HG03139 (cell line): ENCODE results near the gene ADGRE3.
"Not testable (repeated sequence)": the region's sequence is repeated elsewhere in the genome, so short reads cannot be mapped to it uniquely, and the experiment has no call there.

Experiments
- ATAC-seq: cut with Tn5 transposase; IDR thresholded peaks from one replicate; pipeline ENCODE4 v1.9.1; 2021; ENCODE audit not compliant: unreplicated experiment

ADGRE3 gene

DNA sequence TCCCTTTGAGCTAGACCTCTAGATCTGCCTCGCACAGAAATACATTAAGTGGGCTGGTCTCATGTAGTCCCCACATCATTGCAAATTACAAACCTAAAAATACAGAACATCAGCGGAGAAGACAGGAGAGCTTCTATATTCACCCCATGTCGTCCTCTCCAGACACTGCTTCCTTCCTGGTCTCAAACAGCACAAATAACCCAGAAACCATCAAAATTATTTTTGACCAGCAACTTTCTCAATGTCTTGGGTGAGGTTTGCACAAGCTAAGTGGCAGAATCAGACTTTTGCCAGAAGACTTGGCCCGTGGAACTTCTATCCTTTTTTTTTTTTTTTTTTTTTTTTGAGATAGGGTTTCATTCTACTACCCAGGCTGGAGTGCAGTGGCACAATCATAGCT, 63.6 kb downstream of the ADGRE3 start:
- no peak for ATAC-seq

DNA sequence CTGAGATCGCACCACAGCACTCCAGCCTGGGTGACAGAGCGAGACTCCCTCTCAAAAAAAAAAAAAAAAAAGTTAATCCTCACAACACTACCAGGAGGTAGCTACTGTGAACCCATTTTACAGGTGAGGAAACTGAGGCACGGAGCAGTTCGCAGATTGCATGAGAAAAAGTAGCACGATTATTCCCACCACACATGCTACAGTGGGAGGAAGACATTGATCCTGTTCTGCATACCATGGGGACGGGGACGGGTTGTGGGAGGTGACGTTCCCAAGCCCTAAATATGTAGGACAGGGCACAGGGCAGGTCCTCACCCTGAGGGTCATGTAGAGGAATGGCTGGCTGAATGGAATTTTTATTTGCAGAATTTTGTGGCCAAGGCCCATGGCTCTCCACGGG, 68.0 kb downstream of the ADGRE3 start:
- no peak for ATAC-seq

- no peak for ATAC-seq
These were observed 70.7 kb downstream of the ADGRE3 start for GRCh38 chr19:14603990-14604387.

- ATAC-seq, result no peak
These were observed 75.0 kb downstream of the ADGRE3 start for GRCh38 chr19:14599548-14600147.

GRCh38 chr19:14595558-14595957, 79.1 kb downstream of the ADGRE3 start:
- no peak for ATAC-seq

DNA sequence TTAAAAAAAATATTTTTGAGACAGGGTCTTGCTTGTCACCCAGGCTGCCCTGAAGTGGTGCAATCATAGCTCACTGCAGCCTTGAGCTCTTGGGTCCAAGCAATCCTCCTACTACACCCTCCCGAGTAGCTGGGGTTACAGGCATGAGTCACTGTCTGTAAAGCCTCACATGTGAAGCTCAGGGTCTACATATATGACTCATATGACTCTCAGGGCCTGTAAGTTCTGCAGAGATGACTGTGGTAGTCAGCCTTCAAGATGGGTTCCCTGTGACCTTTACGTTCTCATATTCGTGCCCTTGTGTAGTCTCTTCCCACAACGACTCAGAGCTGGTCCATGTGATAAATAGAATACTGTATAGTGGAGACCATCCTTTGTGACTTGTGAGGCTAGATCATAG, 85.2 kb downstream of the ADGRE3 start:
- not testable (repeated sequence) for ATAC-seq

GRCh38 chr19:14585187-14585586, 89.5 kb downstream of the ADGRE3 start:
- peak; percentile 43 for ATAC-seq

DNA sequence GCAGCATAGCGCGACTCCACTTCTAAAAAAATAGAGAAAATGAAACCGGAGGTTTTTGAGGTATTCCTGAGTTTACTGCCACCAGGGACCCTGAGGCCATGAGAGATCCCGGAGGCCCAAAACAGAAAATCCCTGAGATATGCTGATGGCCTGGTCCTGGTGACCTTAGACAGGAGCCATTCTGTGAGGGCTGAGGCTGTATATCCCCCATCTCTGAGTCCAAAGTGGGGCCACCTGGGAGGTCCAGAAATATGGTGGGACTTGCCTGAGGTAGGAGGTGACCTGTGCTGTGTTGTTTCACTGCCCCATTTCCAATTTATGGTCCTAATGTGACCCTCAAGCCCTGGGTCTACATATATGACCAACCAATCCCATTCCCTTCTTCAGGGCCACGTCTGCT, 90.3 kb downstream of the ADGRE3 start:
- not testable (repeated sequence) for ATAC-seq

GRCh38 chr19:14582894-14583340, 91.7 kb downstream of the ADGRE3 start, which contains the start of gene CLEC17A:
Gene CLEC17A, plus strand, starts transcription at chr19:14583084. Its CDS starts 77 bp downstream, at chr19:14583161.
- no peak for ATAC-seq

DNA sequence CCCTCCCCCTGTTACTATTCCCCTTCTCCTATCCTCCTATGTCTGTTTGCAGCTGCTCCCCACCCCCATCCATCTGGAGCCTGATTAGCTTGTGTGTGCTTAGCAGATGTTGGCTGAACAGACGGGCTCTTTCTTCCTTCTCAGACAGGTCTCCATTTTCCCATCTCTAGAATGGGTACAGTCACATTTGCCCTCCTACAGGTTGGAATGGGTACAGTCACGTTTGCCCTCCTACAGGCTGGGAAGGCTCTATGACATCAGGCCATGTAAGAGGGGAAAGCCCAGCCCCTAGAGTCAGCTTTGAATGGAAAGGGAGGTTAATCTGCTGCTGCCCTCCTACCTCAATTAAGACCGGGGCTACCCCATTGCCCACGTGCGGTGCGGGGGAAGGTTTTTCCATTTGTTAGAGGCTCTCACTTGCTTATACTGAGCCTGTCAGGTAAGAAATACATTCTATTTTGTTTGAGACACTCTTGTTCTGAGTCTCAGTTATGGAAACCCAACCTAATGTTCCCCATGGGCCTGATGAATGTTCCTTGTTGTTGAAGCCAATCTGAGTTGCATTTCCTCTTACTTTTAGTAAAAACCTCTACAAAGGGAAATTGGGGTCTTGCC, 93.9 kb downstream of the ADGRE3 start:
- ATAC-seq, result no peak

GRCh38 chr19:14577885-14578427, 96.7 kb downstream of the ADGRE3 start:
- no peak for ATAC-seq

GRCh38 chr19:14577264-14577663, 97.4 kb downstream of the ADGRE3 start:
- no peak for ATAC-seq

DNA sequence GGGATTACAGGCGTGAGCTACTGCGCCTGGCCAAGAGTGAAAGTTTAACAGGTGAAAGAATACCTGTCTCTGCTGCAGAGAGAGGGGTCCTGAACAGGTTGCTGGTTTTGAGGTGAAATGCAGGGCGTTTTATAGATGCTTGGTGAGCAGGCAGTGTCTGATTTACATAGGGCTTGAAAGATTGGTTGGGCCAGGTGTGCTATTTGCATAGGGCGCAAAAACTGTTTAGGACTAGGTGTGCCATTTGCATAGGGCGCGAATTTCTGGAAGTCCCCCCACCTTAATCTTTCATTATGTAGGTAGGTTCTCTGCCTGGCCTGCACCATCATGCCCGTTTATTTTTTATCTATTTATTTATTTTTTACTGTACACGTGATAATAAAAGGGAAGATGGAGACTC, 98.3 kb downstream of the ADGRE3 start:
- ATAC-seq, result no peak

- no peak for ATAC-seq
These were observed 99.1 kb downstream of the ADGRE3 start for GRCh38 chr19:14575428-14575980.

DNA sequence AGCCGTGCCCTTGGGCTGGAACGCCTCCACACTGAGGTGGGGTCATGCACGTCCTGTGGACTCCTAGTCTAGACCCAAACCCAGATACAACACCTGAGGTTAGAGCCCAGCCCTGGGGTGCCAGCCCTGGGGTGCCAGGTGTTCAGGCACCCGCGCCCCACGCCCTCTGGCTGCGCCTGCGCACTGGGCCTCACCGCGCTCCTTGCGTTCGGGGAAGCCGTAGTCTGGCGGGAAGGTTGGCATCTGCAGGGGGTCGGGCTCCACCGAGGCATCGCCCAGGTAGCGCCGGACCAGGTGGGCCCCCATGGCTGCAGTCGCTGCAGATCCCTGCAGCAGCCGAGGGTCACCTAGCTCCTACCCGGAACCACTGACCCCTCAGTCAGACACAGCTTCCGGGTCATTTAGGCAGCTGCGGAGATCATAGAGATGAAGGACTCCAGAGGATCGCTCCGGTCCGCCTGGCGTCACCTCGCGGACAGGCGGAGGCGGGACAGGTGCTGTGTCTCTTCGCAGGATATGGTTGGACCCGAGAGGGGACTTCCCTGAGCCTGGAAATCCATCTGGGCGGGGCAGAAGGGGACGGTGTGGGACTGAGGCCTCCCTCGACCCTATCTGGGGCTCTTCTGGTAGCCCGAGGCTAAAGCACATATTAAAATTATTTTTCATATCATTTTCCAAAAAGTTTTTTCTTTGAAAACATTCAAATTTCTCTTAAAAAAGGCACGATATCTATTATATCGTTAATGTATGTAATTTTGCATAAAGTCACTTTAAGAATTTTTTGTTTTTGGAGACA, 102.8 kb downstream of the ADGRE3 start, which contains the start of gene NDUFB7:
Gene NDUFB7, minus strand, starts transcription at position 372 of the 796 bp plus-strand sequence. Its CDS starts 66 bp downstream, at position 306.
- peak; percentile 86 for ATAC-seq

- no peak for ATAC-seq
These were observed 103.6 kb downstream of the ADGRE3 start for GRCh38 chr19:14570864-14571527.
